GM18511 (cell line): Measurements from ENCODE around the gene KPNB1.
"Not testable (repeated sequence)": the region's sequence is repeated elsewhere in the genome, so short reads cannot be mapped to it uniquely, and the experiment has no call there.

Experiments
- ATAC-seq: cut with Tn5 transposase; IDR thresholded peaks from one replicate; pipeline ENCODE4 v1.9.1; 2021; ENCODE audit warnings: mild to moderate bottlenecking, moderate library complexity; ENCODE audit not compliant: unreplicated experiment

Gene KPNB1

DNA sequence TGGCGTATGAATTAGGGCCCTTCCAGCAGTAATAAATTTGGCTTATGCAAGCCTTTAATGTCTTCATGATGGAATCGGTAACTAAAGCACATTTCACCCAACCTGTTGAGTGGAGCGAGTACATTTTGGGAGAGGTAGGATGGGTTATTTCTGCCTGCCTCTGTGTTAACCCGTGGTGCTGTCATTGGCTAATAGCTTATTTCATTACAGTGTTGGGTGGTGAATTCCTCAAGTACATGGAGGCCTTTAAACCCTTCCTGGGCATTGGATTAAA, 26.4 kb downstream of the KPNB1 start:
- ATAC-seq = no peak

DNA sequence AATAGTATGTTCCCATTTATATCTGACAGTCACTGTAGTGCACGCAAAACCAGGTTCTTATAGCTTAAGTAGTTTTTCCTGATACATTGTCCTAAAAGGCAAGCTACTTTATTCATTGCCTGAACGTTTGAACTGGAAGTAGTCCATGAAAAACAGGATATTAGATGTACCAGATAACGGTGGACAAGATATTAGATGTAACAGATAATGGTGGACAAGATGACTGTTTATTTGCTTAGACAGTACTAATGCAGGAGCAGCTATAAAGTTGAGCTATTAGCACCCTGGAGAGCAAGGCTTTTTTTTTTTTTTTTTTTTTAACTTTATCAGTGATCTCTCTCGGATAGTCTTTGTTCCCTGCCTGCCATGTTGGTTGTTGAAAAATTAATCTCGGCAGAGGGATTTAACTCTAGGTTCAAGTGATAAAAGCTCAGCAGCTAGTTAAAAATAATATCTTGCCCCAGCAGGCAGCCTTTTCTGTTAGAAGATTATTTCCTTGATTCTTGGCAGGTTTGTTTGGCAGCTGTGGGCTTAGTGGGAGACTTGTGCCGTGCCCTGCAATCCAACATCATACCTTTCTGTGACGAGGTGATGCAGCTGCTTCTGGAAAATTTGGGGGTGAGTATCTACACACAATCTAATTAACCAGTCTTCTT, 26.9 kb downstream of the KPNB1 start:
- no peak for ATAC-seq

GRCh38 chr17:47678196-47678595, 28.5 kb downstream of the KPNB1 start:
- ATAC-seq = no peak

- ATAC-seq = no peak
These were observed 32.4 kb downstream of the KPNB1 start for GRCh38 chr17:47682138-47682537.

- not testable (repeated sequence) for ATAC-seq
These were observed 33.0 kb downstream of the KPNB1 start for GRCh38 chr17:47682727-47683126.

- no peak for ATAC-seq
These were observed 34.3 kb downstream of the KPNB1 start for GRCh38 chr17:47684025-47684424.

- no peak for ATAC-seq
These were observed 34.9 kb downstream of the KPNB1 start for GRCh38 chr17:47684535-47685193.

DNA sequence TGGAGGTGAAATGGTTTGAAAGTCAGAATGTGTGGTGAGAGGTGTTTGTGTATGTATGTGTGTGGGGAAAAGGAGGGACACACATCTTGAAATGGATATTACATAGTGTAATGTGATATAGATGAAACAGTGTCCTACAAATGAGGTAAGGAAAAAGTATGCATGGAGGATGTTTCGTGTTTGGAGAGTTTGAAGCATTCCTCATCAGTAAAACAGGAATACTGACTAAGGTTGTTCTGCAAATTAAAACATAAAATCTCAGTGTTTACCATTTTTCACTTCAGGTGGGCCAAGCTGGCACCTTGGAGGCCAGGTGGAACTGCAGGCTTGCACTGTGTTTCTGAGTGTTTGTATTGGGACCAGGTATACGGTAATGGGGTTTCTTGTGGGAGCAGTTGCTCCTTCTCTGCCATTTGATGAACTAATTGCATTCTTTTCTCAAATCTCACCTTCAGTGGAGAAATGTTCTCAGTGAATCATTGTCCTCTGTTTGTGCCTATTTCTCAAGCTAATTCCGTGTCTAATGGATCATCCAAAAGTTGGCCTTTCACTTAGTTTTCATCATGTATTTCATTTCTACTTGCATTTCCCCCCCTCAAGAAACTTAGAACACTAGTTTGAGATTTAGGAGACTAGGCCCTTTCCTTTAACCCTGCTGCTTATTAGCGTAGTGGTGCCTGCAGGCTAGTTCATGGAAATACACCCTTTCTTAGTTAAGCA, 36.0 kb downstream of the KPNB1 start:
- no peak for ATAC-seq

DNA sequence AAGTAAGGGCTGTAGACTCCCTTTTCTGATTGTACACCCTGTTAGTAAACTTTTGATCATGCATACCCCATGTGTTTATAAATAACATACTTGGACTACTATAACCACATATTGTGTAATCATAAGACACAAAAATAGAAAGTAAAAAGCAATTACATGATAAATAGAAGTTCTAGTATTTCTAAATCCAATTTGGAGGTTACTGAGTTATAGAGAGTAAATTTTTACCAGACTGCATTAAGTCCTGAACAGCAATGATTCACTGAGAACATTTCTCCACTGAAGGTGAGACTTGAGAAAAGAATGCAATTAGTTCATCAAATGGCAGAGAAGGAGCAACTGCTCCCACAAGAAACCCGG, 36.5 kb downstream of the KPNB1 start:
- ATAC-seq = no peak

- ATAC-seq = no peak
These were observed 37.1 kb downstream of the KPNB1 start for GRCh38 chr17:47686664-47687327.

DNA sequence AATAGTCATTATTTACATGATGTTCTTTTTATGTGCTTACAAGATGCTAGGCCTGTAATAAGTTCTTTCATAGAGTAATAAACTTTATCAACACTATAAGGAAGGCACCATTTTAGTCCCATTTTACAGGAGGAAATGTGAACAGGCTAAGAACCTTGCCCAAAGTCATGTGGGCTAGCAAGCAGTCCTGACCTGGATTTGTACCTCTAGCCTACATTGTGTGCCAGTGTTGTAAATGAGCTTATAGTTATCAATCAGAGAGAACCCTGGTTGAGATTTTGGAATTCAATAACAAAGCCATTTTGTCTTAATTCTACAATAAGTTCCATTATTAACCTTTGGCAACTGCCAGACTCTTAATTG, 37.6 kb downstream of the KPNB1 start:
- ATAC-seq = no peak

DNA sequence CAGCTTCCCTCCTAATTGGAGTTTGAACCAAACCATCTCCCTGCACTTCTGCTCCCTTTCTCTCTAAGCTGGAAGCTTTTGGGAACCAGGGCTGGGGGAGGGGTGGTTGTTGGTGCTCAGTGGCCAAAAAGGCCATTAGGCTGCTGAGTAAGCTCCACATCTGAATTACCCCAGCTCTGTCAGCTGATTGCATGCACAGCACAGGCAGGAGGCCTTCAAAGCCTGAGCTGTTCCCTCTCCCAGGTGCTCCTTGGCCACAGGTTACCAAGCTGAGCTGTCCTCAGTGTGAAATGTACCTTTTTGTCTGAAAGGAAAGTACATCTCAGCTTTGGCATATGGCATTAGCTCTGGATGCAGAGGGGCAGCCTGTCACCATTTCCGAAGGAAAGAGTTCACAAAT, 38.0 kb downstream of the KPNB1 start:
- no peak for ATAC-seq

DNA sequence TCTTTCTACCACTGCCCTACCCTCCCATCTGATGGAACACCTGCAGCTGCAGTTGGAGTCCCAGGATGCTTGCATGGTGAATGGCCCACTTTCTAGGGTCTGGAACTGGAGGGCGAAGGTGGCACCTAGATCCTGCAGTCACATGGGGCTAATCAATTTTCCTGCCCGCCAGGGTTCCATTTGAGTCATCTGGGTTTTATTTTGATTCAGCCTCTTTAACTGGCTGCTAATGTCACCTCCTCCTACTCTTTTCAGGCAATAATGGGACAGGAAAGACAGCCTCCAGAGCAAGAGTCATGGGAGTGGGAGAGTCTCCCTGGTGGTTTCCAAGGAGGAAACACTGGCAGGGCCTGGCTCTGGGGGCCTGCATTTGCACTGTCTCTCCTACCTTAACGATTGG, 40.4 kb downstream of the KPNB1 start:
- ATAC-seq = no peak

GRCh38 chr17:47692137-47692894, 42.6 kb downstream of the KPNB1 start:
- no peak for ATAC-seq

- ATAC-seq = no peak
These were observed 43.4 kb downstream of the KPNB1 start for GRCh38 chr17:47692895-47693730.

GRCh38 chr17:47693731-47694580, 44.2 kb downstream of the KPNB1 start, which contains the start of gene TBKBP1:
TSS of gene TBKBP1 (plus strand) at chr17:47694161. CDS start at chr17:47696113, 1,952 bp downstream.
- no peak for ATAC-seq

DNA sequence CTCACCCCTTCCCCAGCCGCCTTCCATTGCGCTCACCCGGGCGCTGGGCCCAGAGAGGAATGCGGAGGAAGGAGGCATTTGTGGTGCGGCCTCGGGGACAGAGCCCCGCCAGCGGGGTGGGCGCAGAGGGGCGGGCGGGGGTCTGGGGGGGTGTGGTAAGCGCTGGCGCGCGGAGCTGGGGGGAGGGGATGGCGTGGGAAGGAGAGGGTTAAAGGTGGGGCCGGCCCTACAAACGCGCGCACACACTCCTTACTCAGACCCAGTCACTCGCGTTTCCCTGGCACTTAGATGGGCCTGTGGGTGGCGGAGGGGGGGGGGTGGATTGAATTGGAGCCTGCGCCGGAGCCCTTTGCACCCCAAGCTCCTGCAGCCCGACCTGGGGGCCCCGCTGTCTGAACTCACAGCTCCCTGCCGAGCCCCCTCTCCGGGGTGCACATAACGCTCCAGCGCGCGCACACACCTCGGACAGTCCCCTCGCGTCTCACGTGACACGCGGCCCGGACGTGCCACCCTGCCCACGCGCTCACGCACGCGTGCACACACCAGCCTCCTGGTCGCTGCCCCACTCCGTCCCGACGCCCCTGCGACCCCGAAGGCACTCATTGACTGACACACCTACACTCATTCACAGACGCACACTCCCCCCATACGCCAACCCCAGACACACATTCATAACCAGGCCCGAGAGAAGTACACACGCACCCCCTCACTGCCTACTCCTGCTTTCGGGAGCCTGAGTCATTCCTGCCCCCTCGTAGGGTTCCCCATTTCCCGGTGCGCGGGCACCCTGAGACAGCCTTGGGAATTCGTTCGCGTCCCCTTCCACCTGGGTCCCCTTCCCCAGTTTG, 45.1 kb downstream of the KPNB1 start:
- no peak for ATAC-seq
